Measurements from ENCODE around the gene SELENON.
A peak's percentile ranks its signal among the peaks of the same experiment; 100 is the strongest.

The SELENON gene

DNA sequence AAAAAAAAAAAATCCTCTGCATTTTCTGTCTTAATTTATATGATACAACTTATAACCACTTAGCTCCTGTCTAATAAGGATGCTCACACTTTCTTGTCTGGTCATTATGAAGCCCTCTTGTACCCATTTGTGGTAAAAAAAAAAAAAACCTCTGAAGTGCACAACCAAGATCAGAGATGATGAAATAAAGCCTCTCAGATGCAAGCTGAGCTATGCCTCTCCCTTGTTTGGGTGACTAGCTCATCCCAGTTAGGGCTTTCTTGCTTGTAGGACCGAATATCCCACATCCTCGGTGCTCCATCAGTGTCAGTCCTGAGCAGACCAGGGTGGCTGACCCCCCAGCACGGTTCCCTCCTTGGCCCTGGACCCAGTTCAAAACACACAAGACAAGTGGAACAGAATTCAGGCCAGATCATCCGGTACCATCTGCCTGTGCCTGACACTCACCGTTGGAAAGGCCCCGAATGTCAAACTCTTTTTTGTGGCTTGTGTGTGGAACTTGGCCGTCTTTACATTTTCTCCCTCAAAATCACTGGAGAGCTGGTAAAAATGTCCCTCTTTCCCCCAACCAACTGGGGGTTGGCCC lies 6.3 kb upstream of the SELENON start:
- no peak for DNase-seq

DNA sequence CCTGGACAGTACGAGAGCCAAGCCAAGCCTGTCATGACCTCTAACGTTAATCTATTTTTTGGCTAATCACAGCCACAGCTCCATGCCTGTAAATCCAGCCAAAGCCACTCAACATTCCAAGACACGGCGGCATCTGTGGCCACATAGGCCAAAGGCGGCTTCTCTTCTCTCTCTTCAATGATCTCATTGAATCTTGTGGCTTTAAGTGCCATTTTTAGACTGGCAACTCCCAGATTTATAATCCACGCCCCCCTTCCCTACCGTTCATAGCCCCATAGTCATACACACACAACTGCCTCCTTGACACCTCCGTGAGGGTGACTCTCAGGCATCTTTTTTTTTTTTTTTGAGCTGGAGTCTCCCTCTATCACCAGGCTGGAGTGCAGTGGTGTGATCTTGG lies 5.7 kb upstream of the SELENON start:
- no peak for DNase-seq

DNA sequence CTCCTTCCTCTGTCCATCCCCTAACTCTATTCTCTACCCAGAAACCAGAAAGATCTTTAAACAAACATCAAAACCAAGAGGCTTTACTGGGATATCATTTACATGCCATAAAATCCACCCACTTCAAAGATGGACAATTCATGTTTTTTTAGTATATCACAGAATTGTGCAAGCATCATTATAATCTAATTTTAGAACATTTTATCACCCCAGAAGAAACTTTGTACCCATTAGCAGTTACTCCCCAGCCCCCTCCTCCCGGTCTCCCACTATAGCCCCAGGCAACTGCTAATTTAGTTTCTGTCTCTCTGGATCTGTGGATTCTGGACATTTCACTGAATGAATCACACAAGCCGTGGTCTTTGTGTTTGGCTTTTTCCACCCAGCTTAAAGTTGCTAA lies 4.8 kb upstream of the SELENON start:
- no peak for DNase-seq

DNA sequence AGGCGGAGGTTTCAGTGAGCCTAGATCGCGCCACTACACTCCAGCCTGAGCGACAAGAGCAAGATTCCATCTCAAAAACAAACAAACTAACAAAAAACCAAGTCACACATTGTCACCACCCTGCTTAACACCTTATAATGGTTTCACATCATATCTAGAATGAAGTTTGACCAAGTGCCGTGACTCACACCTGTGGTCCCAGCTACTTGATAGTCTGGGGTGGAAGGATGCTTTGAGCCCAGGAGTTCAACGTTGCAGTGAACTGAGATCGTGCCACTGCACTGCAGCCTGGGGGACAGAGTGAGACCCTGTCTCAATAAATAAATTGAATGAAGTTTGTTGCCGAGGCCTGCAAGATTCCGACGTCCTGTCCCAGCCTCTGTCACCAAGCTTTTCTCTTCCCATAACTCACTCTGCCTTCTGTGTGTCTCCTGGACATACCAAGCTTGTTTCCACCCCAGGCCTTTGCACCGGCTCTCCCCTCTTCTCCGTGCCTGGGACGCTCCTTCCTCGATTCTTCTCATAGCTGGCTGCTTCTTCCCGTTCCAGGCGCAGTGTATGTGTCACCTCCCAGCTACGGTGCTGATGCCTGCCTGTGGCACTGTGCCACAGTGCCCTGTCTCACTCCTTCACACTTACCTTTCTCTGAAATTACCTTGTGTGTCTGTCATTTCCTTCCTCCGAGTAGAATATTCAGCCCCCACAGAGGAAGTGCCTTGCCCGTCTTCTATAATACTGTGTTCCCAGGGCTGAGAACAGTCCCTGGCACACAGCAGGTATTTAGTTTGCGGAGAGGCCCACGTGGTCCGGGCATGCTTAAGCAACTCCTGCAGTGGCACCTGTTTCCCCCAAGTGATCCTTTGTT lies 3.8 kb upstream of the SELENON start:
- no peak for DNase-seq

DNA sequence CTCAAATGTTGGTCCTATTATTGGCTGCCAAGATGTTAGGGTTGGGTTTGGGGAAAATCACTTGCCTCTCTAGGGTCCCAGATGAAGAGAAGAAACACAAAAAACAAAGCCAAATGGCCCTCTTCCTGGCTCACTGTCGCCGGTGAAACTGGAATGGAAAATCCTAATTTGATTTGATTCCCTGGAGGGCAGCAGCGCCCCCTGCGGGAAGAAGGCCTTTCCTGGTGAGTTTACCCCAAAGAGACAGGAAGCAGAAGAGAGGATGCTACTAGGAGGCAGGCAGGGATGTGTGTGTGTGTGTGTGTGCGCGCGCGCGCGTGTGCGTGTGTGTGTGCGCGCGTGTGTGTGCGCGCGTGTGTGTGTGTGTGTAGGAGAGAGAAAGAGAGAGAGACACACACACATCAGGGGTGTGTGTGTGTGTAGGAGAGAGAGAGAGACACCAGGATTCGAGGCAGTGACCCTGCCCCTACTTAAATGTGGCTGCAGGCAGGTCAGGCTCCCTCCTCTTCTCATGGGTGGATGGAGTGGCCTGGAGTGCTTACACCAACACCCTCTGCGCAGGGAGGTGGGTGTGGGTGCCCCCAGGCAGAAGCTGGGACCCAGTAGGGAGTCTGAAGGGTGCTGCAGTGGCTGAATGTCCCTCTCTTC lies 3.1 kb upstream of the SELENON start:
- peak; percentile 81 for DNase-seq

DNA sequence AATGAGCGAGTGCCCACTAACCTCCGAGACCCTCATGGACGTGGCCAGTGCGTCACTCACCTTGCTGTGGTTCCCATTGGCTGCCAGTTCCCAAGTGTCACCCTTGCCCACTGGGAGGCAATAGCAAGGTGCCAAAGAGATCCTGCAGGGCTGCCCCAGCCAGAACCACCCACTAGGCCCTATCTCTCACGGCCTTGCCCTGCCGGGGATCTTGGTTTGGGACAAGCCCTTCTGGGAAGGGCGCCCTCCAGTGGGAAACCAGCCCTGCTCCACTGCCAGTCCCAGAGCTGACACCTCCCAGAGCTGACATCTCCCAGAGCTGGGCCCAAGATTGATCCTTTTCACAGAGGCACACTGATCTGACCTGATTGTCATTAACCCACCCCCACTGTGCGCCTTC lies 2.1 kb upstream of the SELENON start:
- DNase-seq, result no peak

DNA sequence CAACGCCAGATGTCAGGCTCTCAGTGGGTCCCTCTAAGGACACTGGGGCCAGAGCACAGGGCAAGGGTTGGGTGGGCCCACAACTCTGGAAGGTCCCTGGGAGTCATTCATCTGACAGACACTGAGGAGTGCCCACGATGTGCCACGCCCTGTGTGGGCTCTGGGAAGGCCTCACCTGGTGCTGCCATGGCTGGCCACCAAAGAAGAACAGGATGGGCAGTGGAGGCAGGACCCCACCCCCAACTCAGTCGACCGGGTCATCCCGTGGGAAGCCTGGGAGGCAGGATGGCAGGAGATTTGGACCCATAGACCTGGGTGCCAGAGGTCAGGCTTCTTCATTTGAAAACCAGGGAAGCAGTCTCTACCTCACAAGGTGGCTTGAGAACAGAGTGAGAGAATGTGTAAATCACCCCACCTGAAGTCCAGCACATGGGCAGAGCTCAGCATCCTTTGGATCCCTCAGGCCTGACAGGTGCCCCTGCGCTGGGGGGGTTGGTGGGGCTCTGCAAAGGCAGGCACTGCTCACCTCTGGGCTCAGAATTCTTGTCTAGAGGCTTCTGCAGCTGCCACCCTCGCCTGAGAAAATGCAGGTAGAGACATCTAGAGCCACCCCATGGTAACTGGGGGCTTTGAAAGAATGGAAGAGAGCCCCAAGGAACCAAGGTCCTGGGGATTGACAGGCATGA lies 1.2 kb upstream of the SELENON start:
- no peak for DNase-seq

DNA sequence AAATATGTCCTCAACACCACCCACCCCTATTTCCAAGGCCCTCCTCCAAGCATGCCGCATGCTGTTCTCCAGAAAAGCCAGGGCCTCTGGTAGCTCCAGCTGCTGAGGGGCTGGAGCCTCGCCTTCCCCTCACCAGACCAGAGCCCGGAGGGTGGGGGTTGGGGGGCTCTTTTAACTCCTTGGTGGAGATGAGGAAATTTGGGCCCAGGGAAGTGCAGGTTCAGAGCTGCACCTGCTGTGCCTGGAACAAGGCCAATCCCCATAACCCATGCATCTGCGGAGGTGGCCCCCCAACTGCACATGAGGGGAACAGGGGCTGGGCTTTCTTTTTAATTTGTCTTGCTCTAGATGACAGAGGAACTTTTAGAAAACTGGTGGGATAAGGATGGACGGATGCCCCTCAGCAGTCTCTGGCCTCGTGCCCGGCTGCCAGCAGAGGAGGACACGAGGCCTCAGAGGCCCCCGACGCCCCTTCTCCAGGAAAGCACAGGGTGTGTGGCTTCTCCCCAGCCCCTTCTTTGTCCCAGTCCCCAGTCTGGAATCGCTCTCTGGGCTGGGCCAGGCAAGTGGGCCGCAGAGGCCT lies 550 bp upstream of the SELENON start:
- no peak for DNase-seq

DNA sequence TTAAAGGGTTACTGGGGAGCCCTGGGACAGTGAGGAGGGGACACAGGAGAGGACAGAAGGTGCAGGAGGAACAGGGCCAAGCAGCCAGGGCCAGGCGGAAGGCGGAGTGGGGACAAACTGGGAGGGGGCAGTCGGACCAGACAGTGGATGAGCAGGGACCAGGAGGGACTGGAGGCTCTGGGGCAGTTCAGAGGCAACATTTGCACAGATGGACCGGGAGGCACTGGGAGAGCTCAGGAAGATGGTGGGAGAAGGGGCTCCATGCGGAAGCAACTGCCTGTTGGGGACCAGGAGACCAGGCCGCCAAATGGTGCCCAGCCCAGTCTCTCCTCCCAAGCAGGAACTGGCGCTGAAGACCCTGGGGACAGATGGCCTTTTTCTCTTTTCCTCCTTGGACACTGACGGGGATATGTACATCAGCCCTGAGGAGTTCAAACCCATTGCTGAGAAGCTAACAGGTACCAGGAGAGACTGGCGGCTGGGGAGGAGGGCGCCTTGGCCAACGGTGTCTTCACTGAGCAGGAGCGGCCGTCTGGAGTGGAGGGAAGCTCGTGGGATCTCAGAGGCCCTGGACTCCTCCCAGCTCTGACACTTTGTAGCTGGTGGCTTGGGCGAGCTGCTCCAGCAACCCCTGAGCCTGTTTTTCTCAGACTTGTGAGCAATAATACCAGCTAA lies 847 bp downstream of the SELENON start:
- no peak for DNase-seq

DNA sequence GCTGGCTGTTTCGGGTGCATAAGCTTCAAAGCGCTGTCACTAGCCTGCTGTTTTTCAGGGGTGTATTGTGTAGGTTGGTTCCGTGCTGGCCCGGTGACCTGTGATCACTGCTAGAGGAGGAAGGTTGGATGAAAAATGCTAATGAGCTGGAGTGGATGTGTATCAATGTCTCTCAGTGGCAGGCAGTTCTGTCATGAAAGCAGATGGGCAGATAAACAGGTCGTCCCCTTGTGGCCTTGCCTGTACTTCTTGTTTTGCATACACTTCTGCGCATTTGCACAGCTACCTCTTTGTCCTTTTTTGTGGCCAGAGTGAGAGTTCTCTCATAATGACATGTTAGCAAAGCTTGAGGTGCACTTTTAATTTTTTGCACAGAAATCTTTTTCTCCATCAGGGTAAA lies 2.9 kb downstream of the SELENON start:
- DNase-seq, result no peak

DNA sequence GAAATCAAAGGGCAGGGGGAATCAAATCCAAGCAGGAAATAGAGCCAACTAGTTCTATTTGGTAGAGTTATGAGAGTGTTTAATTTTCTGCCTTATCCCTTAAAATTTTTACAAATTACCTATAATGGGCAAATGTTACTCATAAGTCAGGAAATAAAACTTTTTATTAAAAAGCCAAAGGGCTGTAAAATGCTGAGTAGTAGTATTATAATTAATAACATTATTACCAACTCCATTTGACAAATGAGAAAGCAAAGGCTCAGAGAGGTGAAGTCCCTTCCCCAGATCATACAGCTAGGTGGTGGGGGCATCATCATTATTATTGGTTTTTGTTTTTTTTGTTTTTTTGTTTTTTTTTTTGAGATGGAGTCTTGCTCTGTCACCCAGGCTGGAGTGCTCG lies 3.4 kb downstream of the SELENON start:
- no peak for DNase-seq

DNA sequence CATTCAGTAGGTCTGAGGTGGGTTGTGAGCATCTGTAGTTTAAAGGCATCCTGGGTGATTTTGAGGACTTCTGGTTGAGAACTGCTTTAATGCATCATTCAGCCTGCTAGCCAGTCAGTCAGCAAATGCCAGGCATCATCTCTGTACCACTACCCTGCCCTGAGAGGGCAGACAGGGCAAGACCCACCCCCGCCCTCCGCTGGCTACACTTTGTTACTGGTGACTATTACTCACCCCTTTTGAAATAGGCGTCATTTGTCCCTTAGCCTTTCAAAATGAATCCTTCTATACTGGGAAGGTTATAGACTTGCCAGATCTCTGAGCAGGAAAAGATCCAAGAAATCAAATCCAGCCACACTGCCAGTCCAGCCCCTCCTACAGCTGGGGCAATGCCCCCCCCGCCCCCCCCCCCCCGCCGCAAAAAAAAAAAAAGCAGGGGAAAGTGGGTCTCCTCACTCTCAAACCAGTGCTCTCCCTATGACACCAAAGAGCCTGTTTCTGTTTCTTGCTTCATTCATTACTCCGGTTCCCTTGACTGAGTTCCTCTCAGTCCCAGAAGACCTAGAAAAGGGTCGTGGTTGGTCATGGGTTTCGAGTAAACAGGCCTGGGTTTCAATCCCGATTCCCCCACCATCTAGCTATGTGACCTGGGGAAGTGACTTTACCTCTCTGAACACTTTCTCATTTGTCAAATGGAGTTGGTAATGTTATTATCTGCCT lies 4.4 kb downstream of the SELENON start:
- DNase-seq, result no peak

DNA sequence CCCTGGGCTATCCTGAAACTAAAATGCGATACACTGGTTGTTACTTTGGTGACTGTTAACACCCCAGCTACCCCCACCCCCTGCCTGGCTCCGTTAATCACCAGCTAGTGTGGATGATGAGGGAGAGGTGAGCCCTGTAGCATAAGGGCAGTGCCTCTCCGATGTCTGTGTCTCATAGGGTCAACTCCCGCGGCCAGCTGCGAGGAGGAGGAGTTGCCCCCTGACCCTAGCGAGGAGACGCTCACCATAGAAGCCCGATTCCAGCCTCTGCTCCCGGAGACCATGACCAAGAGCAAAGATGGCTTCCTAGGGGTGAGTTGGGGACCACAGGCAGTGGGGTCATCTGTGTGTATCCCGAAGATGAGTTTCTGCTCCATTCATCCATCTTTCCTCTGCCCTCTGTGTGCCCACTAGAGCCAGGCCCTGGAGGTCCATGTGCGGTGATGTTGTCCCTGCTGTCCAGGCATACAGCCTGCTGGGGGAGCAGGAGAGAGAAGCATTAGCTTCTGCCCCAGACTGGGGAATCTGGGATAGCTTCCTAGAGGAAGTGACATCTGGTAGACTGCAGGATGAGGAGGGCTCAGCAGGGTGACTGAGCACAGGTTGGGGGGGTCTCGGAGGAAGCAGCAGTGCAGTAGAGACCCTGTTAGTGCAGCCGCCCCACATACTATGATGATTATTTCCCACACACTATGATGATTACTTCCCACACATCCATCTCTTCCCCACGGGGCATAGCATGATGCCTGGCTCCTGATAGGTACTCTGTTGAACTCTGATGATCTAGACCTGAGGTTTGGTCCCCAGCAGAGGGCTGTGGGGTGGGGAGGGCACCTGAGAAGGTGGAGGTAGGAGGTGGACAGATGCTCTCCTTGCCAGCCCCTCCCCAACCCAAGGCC lies 5.2 kb downstream of the SELENON start:
- DNase-seq, result no peak

DNA sequence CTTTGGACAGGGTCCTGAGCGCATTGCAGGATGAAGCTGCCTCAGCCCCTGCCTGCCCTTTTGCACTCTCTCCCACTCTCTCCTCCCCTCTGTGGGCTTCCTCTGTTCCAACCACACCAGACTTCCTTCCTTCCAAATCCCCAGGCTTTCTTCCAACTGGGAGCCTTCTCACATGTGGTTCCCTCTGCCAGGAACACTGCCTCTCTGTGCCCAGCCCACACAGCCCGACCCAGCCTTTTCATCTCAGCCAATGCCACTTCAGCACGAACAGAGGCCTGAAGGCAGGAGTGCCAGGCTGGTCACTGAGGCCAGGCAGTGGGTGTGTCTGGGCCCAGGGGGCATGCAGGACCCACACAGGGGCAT lies 5.9 kb downstream of the SELENON start:
- peak; percentile 73 for DNase-seq

DNA sequence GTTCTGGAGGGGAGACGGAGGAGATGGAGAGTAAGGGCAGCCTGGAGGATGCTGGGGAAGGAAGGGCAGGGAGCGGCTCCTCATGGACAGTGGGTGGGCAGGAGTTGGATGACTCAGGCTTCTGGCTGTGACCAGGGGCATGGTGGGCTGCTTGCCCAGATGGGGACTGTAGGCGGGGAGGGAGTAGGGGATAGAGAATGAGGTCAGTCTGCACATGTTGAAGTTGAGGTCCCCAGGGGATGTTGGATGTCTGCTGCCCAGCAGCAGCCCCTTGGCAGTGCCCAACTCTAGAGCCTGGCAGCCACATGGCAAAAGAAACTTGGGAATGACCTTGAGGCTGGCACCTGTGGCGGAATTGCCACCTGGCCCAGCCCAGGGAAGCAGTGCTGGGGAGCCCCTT lies 6.4 kb downstream of the SELENON start:
- DNase-seq, result peak; percentile 78

DNA sequence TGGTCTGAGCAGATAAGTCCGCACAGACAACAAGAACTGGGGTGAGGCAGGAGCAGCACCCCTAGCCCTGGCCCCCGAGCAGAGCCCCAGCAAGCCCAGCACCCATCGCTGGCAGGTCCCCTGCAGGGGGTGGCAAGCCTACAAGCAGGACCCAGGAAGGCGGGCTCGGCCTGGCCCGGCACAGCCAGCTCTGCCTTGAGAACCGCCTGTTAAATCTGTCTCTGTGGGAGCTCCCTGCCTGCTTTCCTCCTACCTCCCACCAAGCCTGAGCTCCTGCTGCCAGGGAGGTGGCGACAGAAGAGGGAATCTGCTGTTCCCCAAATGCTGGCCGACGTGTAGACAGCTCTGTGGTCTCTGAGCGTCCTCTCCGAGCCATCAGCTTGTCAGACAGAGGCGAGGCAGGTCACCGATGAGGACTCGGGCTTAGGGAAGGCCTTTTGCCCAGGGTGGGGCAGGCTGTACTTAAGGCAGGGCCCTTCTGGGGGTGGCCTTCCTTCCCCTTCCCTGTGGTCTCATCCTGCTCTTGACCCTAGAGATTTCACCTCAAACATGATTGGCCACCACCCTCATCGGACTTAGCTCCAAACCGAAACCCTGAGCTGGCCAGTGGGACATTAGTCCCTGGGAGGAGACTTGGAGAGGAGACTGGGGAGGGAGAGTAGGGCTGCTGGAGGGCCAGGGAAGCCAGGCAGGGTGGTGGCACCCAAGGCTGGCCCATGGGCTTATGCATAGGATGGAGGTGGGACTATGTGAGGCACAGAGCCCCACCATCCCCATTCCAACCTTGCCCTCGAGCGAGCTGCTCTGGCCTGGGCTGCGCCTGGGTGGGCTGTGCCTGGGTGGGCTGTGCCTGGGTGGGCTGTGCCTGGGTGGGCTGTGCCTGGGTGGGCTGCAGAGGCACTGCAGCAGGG lies 7.7 kb downstream of the SELENON start:
- no peak for DNase-seq

DNA sequence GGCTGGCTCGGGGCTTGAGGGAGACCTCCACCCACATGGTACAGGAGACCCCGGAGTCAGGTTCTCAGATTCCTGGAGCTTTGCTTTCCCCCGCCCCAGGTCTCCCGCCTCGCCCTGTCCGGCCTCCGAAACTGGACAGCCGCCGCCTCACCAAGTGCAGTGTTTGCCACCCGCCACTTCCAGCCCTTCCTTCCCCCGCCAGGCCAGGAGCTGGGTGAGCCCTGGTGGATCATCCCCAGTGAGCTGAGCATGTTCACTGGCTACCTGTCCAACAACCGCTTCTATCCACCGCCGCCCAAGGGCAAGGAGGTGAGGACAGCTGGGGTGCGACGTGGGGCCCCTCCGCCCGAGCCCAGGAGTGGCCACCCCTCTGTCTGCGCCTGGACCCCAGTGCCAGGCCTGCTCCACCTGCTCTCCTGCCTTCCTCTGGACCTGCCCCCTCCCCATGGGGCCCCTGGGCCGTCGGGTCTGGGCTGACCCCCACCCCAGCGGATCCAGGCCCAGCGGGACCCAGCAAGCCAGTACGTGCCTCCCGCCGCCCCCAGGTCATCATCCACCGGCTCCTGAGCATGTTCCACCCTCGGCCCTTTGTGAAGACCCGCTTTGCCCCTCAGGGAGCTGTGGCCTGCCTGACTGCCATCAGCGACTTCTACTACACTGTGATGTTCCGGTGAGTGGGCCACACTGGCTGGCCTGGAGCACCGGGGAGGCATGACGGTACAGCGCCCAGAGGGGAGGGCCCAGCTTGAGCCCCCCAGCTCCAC lies 8.7 kb downstream of the SELENON start:
- no peak for DNase-seq

DNA sequence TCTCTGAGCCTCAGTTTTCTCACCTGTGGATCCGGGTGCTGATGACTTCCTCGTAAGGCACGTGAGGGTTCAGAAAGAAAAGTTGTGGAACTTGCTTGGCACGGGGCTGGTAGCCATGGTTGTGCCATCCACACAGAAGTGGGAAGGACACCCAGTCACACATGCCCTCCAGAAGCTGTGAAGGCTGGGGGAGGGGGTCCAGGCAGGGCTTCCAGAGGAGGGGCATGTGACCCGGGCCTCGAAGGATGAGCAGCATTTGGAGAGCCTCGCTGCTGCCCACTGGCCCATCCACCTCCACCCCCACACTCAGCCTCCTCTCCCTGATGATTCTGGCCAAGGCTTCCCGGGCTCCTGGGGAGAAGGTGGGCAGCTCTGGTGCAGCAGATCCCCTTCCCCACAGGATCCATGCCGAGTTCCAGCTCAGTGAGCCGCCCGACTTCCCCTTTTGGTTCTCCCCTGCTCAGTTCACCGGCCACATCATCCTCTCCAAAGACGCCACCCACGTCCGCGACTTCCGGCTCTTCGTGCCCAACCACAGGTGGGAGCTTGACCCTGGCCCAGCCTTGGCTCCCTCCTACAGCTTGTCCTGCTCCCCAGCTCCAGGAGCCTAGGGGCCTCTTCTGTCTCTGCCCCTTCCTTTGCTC lies 9.4 kb downstream of the SELENON start:
- no peak for DNase-seq
